ENCODE data around the gene PGPEP1.

PGPEP1 gene

GRCh38 chr19:18340190-18340989, at the start of gene PGPEP1:
TSS of gene PGPEP1 (plus strand) at chr19:18340598. CDS start at chr19:18340682, 84 bp downstream.
- DNase-seq (ENCODE audit: low read depth) = peak; percentile 59

GRCh38 chr19:18291019-18291524, 49.3 kb upstream of the PGPEP1 start:
- DNase-seq (ENCODE audit: low read depth) = no peak

DNA sequence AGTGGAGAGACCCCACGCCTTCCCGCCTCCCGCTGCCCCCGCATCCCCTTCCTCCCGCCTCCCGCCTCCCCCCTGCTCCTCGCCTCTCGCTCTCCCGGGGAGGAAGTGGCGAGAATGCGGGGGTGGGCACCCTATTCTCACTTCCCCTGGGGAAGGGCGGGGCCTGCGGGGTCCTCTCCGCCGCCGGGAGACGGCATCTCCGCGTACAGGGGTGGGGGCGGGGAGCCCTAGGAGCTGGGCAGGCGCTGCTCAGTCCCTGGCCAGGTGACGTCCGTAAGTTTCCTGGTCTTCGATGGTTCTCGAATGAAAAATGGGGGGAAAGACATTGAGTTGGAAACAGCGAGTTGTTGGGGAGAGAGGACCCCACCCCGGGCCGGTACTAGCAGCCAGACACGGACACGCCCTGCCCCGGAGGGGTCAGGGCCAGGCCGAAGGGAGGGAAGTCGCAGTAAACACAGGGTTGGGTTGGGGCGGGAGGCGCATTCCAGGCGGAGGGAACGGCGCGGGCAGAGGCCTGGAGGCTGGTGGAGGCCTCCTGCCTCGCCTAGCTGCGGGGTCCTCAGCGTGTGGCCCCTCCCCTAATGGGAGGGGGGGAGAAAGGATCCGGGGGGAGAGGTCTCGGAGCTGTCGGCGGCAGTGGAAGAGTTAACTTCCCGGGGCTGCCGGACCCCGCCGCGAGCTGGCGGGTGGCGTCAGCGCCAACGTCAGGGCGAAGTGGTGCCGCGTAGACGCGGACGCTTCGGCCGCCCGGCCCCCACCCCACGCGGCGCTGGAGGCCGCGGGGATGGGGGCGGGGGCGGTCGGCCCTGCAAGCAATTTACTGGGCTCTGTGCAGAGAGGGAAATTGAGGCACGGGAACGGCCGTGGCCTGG, 48.6 kb upstream of the PGPEP1 start:
- DNase-seq (ENCODE audit: low read depth) = peak; percentile 69

GRCh38 chr19:18292462-18292809, 48.0 kb upstream of the PGPEP1 start:
- DNase-seq (ENCODE audit: low read depth) = no peak

GRCh38 chr19:18292810-18293641, 47.4 kb upstream of the PGPEP1 start:
- DNase-seq (ENCODE audit: low read depth) = no peak

- no peak for DNase-seq (ENCODE audit: low read depth)
These were observed 46.5 kb upstream of the PGPEP1 start for GRCh38 chr19:18293642-18294466.

DNA sequence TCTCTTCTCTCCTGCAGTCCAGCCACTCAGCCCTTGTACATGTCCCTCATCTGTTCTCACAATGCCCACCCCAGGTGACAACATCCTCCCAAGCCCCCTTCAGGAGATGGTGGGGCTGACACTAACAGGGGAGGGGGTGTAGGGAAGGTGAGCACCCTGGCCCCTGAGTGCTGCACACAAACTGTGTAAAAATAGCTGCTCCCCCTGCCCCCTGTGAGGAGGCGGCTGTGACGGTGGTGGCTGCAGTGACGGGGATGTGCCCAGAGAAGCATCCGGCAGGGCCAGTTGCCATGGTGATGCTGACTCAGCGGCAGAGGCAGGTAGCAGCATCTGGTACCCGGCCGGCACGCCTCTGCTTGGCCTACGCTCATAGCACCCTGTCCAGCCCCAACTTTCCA, 45.9 kb upstream of the PGPEP1 start:
- peak; percentile 83 for DNase-seq (ENCODE audit: low read depth)

DNA sequence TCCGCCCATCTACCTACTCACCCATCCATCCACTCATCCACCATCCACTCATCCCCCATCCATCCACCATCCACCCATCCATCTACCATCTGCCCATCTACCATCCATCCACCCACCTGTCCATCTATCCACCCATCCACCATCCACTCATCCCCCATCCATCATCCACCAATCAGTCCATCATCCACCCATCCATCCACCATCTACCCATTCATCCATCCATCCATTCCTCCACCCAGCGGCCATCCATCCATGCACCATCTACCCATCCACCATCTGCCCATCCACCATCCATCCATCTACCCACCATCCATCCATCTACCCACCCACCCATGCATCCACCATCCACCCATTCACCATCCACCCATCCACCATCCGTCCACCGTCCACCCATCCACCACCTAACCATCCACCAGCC, 45.4 kb upstream of the PGPEP1 start:
- DNase-seq (ENCODE audit: low read depth) = no peak

DNA sequence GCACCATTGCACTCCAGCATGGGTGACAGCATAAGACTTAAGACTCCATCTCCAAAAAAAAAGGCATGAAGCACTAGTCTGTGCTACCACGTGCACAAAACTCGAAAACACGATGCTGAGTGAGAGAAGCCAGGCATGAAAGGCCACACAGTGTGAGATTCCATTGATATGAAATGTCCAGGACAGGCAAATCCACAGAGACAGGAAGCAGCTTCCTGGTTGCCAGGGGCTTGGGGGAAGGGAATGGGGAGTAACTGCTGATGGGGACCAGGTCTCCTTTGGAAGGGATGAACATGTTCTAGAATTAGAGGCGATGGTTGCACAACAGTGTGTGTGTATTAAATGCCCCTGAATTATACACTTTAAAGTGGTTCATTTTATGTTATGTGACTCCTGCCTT, 43.1 kb upstream of the PGPEP1 start:
- no peak for DNase-seq (ENCODE audit: low read depth)

GRCh38 chr19:18298601-18299000, 41.8 kb upstream of the PGPEP1 start:
- no peak for DNase-seq (ENCODE audit: low read depth)

DNA sequence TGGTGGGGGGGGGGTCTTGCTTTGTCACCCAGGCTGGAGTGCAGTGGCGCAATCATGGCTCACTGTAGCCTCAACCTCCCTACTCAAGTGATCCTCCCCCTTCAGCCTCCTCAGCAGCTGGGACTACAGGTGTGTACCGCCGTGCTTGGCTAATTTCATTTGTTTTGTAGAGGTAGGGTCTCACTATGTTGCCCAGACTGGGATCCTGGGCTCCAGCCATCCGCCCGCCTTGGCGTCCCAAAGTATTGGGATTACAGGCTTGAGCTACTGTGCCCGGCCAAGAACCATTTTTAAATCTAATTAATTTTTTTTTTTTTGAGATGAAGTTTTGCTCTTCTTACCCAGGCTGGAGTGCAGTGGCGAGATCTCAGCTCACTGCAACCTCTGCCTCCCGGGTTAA, 40.7 kb upstream of the PGPEP1 start:
- no peak for DNase-seq (ENCODE audit: low read depth)

DNA sequence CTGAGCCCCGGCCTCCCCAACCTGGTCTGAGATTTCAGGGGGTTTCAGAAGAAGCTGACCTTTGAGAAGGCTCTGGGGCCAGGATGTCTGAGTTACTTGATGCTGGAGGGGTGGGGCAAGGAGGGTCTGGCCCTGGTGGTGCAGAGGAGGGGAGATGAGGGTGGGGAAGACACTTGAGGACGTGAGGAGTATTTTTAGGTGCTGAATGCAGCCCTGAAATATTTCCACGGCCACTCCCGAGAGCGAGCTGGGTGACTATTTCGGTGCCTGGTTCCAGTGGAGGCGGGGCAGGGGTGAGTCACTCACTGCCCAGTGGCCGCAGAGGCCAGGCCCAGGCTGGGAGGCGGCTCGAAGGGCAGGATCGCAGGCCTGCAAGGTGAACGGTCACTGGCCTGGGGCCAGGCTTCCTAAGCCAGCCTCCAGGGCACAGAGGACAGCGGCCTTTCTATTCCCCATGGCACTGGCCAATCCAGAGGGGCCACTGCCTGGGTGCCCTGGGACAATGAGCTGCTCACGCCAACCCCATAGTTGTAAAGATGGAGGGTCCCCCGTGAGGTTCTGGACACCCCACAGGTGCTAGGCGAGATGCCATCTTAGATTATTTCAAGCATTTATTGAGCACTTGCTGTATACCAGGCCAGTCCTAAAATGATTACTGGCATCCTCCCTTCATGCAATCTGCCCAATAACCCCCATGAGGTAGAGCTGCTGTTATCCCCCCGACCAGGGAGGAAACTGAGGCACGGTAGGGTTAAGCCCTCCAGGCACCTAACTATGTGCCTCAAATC, 39.3 kb upstream of the PGPEP1 start:
- no peak for DNase-seq (ENCODE audit: low read depth)

DNA sequence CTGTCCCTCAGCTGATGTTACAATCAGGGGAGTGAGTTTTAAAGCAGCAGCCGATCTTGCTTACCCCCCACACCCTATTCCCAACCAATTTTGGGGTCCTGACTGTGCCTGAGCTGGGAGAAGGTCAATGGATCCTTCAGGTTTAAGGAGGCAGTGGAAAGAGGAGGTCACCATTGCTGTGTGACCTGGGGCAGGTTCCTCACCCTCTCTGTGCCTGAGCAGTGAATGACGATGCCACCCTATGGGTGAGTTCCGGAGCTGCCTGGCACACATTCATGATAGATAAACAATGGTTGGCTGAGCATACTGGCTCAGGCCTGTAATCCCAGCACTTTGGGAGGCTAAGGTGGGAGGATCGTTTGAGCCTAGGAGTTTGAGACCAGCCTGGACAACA, 38.7 kb upstream of the PGPEP1 start:
- no peak for DNase-seq (ENCODE audit: low read depth)

DNA sequence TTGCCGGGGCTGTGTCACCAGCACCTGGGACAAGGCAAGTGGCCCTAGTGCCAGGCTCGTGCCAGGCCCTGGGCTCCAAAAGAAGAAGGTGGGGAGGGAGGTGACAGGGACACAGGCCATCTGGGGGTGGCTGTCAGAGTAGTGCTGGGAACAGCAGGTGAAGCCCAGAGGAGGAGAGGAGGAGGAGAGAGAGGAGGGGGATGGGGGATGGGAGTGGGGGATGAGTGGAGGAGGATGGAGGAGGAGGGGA, 36.3 kb upstream of the PGPEP1 start:
- no peak for DNase-seq (ENCODE audit: low read depth)

DNA sequence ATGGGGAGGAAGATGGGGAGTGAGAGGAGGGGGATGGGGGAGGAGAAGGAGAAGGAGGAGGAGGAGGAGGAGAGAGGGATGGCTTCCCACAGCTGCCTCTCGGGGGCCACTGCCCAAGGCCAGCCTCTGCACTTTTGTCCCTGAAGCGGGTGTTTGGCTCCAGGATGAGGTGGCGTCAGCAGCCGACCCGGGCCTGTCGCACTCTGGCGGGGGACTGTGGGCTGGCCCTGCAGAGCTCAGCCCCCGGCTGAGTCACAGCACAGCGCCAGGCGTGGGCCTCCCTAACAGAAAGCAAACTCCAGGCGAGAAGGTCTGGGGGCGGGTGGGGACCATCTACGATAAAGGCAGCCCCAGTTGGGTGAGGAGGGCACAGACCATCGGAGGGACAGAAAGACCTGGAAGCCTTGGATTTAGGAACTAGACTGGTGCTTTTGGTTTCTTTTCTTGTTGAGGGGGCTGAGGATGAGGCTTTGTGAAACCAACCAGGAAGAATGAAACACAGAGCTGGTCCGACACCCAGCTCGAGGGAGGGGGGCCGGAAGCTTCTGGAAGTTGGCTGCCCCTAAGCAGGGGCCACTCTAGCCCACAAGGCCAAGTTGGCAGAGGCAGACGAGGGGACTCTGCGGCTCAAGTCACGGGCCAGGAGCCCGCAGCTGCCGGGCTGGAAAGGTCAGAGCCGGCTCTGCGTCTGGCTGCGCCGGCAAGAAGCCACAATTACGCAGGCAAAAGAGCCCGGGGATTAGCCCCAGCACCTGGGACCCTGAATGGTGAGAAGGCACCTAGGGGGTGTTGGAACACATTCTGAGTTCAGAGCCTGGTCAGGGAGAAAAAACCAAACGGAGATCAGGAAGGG, 35.7 kb upstream of the PGPEP1 start:
- peak; percentile 73 for DNase-seq (ENCODE audit: low read depth)

DNA sequence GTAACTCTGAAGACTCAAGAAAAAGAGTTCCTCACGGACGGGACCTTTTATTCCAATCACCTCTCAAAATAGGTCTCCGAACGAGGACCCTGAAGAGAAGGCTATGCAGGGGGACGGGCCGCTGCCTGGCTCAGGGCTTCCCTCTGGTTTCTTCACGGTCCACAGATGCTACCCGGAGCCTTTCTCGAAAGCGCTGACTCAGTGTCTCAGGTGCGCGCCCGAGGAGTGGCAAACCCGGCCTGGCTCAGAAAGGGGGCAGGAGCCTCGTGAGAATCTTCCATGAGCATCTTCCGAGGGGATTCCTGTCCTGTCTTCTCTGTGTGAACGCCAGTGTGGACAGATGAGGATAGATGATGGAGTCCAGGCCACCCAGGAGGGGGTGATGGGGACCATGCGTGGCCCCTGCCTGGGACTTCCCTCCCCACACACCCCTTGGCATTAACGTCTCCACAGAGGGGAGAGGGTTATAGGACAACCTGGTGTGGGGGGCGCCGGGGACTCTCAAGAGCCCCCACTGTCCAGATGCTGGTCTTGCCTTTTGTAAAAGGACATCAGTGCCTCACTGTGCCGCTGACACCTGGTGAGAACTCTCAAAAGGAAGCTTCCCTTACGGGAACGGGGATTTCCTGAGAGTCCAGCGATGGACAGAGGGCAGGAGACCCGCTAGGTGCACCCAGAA, 34.0 kb upstream of the PGPEP1 start:
- DNase-seq (ENCODE audit: low read depth) = no peak

DNA sequence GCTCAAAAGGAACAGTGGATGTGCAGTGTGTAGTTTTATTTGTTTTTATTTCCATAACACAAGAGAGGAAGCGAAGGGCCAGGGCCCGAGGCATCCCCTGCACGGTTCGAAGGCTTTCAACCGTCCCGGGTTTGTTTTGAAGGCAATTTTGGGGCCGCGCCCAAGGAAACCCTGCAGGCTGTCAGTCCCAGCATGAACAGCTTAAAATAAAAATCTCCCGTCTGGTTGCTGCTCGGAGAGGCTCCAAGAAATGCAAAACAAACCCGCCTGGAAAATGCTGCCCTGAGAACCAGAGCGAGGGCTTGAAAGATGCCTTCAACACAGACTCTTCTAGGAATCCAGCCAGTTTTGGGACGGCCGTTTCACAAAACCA, 33.5 kb upstream of the PGPEP1 start:
- DNase-seq (ENCODE audit: low read depth) = no peak

DNA sequence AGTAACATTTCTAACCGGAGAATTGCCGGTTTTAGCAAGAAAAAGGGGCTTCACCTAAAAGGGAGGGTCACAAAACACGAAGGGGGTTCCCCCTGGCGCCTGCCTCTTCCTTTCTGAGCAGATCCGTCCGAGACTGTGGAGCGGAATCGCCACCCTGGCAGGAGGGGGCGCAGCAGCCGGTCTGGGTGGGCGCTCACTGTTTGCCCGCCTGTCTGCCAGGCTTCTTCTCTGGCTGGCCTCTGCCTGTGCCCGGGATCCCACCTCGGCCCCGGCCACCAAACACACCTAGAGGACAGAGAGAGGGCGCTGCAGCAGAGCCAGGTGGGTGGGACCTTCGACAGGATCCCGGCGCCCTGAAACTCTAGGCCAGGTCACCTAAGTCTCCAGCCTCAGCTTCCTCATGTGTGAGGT, 33.1 kb upstream of the PGPEP1 start:
- DNase-seq (ENCODE audit: low read depth) = no peak
